HUES48 (cell line): ENCODE results near the gene TPSB2.
"Not testable (repeated sequence)": the region's sequence is repeated elsewhere in the genome, so short reads cannot be mapped to it uniquely, and the experiment has no call there.

Experiments used
- H3K27ac ChIP-seq: one replicate; pipeline ENCODE4 v1.7.0; 2013; ENCODE audit warnings: low read depth, low read length, inconsistent platforms
- H3K27me3 ChIP-seq: 2 replicates; pipeline ENCODE4 v1.6.1; 2013; ENCODE audit warnings: mild to moderate bottlenecking, low read length; ENCODE audit not compliant: control insufficient read depth, insufficient read depth
- H3K36me3 ChIP-seq: 2 replicates; pipeline ENCODE4 v1.6.1; 2013; ENCODE audit warnings: low read length; ENCODE audit not compliant: control insufficient read depth, insufficient read depth
- H3K4me1 ChIP-seq: 2 replicates; pipeline ENCODE4 v1.6.1; 2013; ENCODE audit warnings: mild to moderate bottlenecking, low read length; ENCODE audit not compliant: control insufficient read depth, insufficient read depth
- H3K4me3 ChIP-seq: 2 replicates; pipeline ENCODE4 v1.5.1; 2013; ENCODE audit warnings: mild to moderate bottlenecking, low read depth, low read length
- H3K9ac ChIP-seq: 2 replicates; pipeline ENCODE4 v1.6.1; 2013; ENCODE audit warnings: mild to moderate bottlenecking, low read depth, low read length, moderate library complexity
- H3K9me3 ChIP-seq: 2 replicates; pipeline ENCODE4 v1.6.1; 2013; ENCODE audit warnings: low read length; ENCODE audit not compliant: control insufficient read depth, insufficient read depth

TPSB2 gene

GRCh38 chr16:1194665-1195392, 35.2 kb downstream of the TPSB2 start:
- Histone ChIP-seq H3K27ac (no peak overlapping the region), H3K9ac (no peak overlapping the region), H3K4me3 (no peak overlapping the region), H3K9me3 (no peaks in the 10 kb centered on the region), H3K36me3 (no peaks in the 10 kb centered on the region), H3K4me1 (no peaks in the 10 kb centered on the region; the same call in 1 of the 2 replicates), H3K27me3 (no peaks in the 10 kb centered on the region)

DNA sequence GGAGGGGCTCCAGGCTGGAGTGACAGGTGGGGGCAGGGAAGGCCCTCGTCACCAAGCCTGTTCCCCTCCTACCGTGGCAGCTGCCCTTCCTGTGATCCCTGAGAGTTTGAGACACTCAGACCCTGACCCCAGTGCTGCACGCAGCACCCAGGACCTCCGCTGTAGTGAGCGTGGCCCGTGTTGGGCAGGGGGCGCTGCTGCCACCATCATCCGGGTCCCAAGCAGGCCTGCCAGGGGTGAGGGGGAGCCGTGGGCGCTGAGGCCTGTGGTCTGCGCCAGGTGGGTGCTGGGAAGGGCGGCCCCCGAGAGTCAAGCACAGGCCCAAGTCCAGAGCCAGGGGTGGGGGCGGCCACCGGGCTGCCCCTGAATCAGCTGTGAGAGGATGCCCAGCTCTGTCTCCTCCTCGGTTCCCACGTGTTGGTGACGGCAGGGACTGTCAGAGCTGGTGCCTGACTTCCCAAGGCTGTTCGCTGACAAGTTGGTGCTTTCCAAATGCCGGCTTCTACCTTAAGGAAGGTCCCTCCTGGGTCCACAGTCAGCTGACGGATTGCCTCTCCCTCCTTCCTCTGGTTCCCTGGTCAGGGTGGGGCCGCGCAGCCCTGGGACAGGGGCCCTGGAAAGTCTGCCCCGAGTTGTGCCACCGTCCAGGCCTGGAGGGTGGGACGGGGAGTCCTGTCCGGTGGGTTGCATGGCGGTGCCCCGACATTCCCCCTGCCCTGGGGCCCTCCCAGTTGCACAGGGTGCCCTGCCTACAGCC, 36.0 kb downstream of the TPSB2 start:
- Histone ChIP-seq H3K27ac (no peak overlapping the region), H3K4me3 (no peak overlapping the region), H3K4me1 (no peaks in the 10 kb centered on the region; the same call in 1 of the 2 replicates), H3K9me3 (no peaks in the 10 kb centered on the region), H3K9ac (no peak overlapping the region), H3K27me3 (no peaks in the 10 kb centered on the region), H3K36me3 (no peaks in the 10 kb centered on the region)

- H3K4me1 ChIP-seq: no peaks in the 10 kb centered on the region; the same call in 1 of the 2 replicates
Observed at GRCh38 chr16:1193143-1193824, 36.7 kb downstream of the TPSB2 start.

GRCh38 chr16:1192384-1193073, 37.5 kb downstream of the TPSB2 start:
- H3K4me1 ChIP-seq: no peaks in the 10 kb centered on the region; the same call in 1 of the 2 replicates
- no peaks in the 10 kb centered on the region for H3K9me3 ChIP-seq
- no peaks in the 10 kb centered on the region for H3K36me3 ChIP-seq
- no peak overlapping the region for H3K4me3 ChIP-seq
- no peaks in the 10 kb centered on the region for H3K27me3 ChIP-seq
- no peak overlapping the region; the same call in 1 of the 2 replicates for H3K9ac ChIP-seq
- peak overlapping the region; percentile 18 for H3K27ac ChIP-seq

More at GRCh38 chr16:1193143-1193824, 36.7 kb downstream of the TPSB2 start:
- Histone ChIP-seq H3K4me3 (no peak overlapping the region), H3K27me3 (no peaks in the 10 kb centered on the region), H3K9me3 (no peaks in the 10 kb centered on the region), H3K36me3 (no peaks in the 10 kb centered on the region), H3K27ac (no peak overlapping the region), H3K9ac (no peak overlapping the region)

DNA sequence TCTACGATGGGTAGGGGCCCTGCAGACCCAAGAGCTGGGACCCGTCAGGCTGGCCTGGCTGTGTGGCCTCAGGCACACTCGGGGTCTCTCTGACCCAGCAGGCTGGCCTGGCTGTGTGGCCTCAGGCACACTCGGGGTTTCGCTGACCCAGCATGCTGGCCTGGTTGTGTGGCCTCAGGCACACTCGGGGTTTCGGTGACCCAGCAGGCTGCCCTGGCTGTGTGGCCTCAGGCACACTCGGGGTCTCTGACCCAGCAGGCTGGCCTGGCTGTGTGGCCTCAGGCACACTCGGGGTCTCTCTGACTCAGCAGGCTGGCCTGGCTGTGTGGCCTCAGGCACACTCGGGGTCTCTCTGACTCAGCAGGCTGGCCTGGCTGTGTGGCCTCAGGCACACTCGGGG, 39.2 kb downstream of the TPSB2 start:
- H3K9ac ChIP-seq, H3K4me1 ChIP-seq, H3K4me3 ChIP-seq, H3K9me3 ChIP-seq, H3K27ac ChIP-seq, H3K36me3 ChIP-seq, H3K27me3 ChIP-seq: not testable (repeated sequence)

- Histone ChIP-seq H3K9me3 (no peaks in the 10 kb centered on the region), H3K27ac (no peak overlapping the region), H3K36me3 (no peaks in the 10 kb centered on the region), H3K9ac (no peak overlapping the region), H3K27me3 (no peaks in the 10 kb centered on the region), H3K4me1 (no peaks in the 10 kb centered on the region; the same call in 1 of the 2 replicates), H3K4me3 (no peak overlapping the region)
Observed at GRCh38 chr16:1189455-1189854, 40.5 kb downstream of the TPSB2 start.

DNA sequence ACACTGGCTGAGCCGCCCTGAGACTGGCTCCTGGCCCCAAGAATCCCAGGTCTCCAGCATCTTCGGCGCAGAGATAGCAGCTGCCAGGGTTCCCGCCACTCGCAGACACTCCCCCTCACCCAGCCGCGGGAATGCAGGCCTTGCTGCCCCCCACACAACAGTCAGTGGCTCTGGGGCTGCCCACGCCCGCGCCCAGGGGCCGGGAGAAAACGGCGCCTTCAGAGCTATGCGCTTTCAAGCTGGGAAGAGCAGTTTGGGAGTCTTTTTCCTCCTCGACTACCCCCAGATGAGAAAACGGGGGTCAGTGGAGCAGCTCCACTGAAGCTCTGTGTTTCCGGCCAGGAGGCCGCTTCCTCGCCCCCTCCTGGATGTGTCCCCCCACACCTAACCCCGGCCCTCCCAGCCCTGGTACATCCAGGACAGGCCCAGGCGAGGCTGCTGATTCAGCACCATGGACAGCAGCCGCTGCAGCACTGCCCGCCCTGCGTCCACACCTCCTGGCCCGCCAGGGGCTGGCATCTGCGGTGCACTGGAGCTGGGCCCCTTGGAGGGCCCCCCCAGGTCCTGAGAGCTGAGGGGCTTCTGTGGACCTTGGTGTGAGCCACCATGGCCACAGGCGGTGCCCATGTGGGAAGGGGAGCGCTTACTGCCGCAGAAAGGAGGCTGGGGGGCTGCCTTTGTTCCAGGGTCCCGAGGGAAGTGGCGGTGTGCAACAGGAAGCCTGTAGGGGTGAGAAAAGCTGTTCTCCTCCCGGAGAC, 41.4 kb downstream of the TPSB2 start:
- Histone ChIP-seq H3K27ac (no peak overlapping the region), H3K9me3 (no peaks in the 10 kb centered on the region), H3K27me3 (no peaks in the 10 kb centered on the region), H3K36me3 (no peaks in the 10 kb centered on the region), H3K4me1 (no peaks in the 10 kb centered on the region; the same call in 1 of the 2 replicates), H3K9ac (no peak overlapping the region), H3K4me3 (no peak overlapping the region)

GRCh38 chr16:1185460-1186207, 44.4 kb downstream of the TPSB2 start:
- H3K4me3 ChIP-seq, H3K27me3 ChIP-seq, H3K9me3 ChIP-seq, H3K27ac ChIP-seq, H3K36me3 ChIP-seq, H3K9ac ChIP-seq, H3K4me1 ChIP-seq: not testable (repeated sequence)

- no peaks in the 10 kb centered on the region for H3K4me1 ChIP-seq
- H3K9me3 ChIP-seq: no peaks in the 10 kb centered on the region
- H3K9ac ChIP-seq: no peak overlapping the region
- H3K27ac ChIP-seq: no peak overlapping the region
- no peak overlapping the region for H3K4me3 ChIP-seq
- no peaks in the 10 kb centered on the region for H3K36me3 ChIP-seq
- H3K27me3 ChIP-seq: no peaks in the 10 kb centered on the region
Observed at GRCh38 chr16:1184980-1185379, 45.0 kb downstream of the TPSB2 start.
